ENCODE measurements around the gene KRTAP4-6. TPM values are rescaled to one million over a fixed set of nuclear protein-coding genes. Genes with fewer than 3 reads are reported as not detected.
"Not testable (repeated sequence)": the region's sequence is repeated elsewhere in the genome, so short reads cannot be mapped to it uniquely, and the experiment has no call there.

Gene KRTAP4-6
- total RNA-seq, 1 experiment from 2014 or later = not detected

DNA sequence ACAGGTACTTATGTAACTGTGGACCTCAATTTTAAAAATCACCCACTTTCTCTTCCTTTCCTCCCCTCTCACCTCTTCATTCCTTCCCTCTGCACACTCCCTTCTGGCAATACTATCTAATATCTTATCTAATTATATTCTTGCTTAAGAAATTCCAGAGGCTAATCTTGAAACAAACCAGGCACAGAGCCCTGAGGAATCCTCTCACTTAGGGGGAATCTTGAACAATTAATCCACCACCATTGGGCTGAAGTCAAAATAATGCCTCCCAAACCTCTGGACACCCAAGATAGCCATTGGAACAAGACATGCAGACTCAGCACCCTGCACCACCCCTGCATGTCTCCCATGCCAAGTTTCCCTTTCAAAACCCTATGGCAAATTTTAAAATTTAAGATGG, 1.0 kb upstream of the KRTAP4-6 start:
- Histone ChIP-seq H3F3A (ENCODE audit: low read length, unreplicated experiment) (no peaks in the 10 kb centered on the region), H3K9me3 (ENCODE audit: low read length) (peaks cover 6% of the 10 kb centered on the region; the same call in 1 of the 2 replicates), H4K20me1 (ENCODE audit: low read length) (no peaks in the 10 kb centered on the region), H3K4me3 (ENCODE audit: low read length) (no peak overlapping the region), H3K27me3 (ENCODE audit: low read length) (no peaks in the 10 kb centered on the region), H3K27ac (ENCODE audit: low read length) (peak overlapping the region; percentile 64), H3K9me2 (replicated peaks; ENCODE audit: low read length) (no peaks in the 10 kb centered on the region), H3K4me2 (ENCODE audit: low read length) (no peak overlapping the region), H2AFZ (ENCODE audit: low read length) (no peak overlapping the region), H3K4me1 (ENCODE audit: insufficient read depth, low read length) (peaks cover 14% of the 10 kb centered on the region; the same call in 1 of the 2 replicates), H3K9ac (ENCODE audit: low read length) (no peak overlapping the region), H3K79me2 (ENCODE audit: low read length) (no peaks in the 10 kb centered on the region), H3K36me3 (ENCODE audit: low read depth, low read length) (peaks cover 3% of the 10 kb centered on the region; the same call in 1 of the 2 replicates)
- DNase-seq = no peak
- ChIA-PET CTCF (no interaction called here), POLR2A (ENCODE audit: unreplicated experiment) (interaction anchor here (0.5 kb wide), 2 partner anchors 224 to 833 kb away, joined by 3 to 6 read pairs; no protein-coding TSS in a partner anchor)
- TF ChIP-seq, protein P1, sequence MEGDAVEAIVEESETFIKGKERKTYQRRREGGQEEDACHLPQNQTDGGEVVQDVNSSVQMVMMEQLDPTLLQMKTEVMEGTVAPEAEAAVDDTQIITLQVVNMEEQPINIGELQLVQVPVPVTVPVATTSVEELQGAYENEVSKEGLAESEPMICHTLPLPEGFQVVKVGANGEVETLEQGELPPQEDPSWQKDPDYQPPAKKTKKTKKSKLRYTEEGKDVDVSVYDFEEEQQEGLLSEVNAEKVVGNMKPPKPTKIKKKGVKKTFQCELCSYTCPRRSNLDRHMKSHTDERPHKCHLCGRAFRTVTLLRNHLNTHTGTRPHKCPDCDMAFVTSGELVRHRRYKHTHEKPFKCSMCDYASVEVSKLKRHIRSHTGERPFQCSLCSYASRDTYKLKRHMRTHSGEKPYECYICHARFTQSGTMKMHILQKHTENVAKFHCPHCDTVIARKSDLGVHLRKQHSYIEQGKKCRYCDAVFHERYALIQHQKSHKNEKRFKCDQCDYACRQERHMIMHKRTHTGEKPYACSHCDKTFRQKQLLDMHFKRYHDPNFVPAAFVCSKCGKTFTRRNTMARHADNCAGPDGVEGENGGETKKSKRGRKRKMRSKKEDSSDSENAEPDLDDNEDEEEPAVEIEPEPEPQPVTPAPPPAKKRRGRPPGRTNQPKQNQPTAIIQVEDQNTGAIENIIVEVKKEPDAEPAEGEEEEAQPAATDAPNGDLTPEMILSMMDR (conservative IDR thresholded peaks at IDR 0.05; ENCODE audit: low read depth, low read length) = no peak
- no peak for ATAC-seq
- intact Hi-C loops (cut with micrococcal nuclease) = no loop called here
- BruUV-seq (replicated peaks) = no TSS peak

DNA sequence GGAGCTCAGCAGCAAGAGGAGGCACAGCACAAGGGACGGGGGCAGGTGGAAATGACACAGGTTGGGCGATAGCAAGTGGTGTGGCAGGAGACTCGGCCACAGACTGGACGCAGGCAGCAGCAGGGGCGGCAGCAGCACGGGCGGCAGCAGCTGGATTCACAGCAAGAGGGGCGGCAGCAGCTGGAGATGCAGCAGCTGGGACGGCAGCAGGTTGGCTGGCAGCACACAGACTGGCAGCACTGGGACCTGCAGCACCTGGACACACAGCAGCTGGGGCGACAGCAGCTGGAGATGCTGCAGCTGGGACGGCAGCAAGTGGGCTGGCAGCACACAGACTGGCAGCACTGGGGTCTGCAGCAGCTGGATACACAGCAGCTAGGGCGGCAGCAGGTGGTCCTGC, 479 bp downstream of the KRTAP4-6 start:
- H3K79me2 ChIP-seq (ENCODE audit: low read length); DNase-seq; H3K27me3 ChIP-seq (ENCODE audit: low read length); H2AFZ ChIP-seq (ENCODE audit: low read length); POLR2A ChIA-PET (ENCODE audit: unreplicated experiment); BruUV-seq (replicated peaks); H3K36me3 ChIP-seq (ENCODE audit: low read depth, low read length); H3K4me2 ChIP-seq (ENCODE audit: low read length); H3K9me2 ChIP-seq (replicated peaks; ENCODE audit: low read length); H3K9ac ChIP-seq (ENCODE audit: low read length); H4K20me1 ChIP-seq (ENCODE audit: low read length); H3F3A ChIP-seq (ENCODE audit: low read length, unreplicated experiment); CTCF ChIA-PET; ATAC-seq; H3K9me3 ChIP-seq (ENCODE audit: low read length); H3K4me3 ChIP-seq (ENCODE audit: low read length): not testable (repeated sequence)
- Histone ChIP-seq H3K27ac (ENCODE audit: low read length) (peak overlapping the region; percentile 64), H3K4me1 (ENCODE audit: insufficient read depth, low read length) (peaks cover 14% of the 10 kb centered on the region; the same call in 1 of the 2 replicates)
- intact Hi-C loops (cut with micrococcal nuclease) = loop anchor here (1.0 kb wide), 1 partner anchor 8 kb away; no protein-coding TSS in a partner anchor

DNA sequence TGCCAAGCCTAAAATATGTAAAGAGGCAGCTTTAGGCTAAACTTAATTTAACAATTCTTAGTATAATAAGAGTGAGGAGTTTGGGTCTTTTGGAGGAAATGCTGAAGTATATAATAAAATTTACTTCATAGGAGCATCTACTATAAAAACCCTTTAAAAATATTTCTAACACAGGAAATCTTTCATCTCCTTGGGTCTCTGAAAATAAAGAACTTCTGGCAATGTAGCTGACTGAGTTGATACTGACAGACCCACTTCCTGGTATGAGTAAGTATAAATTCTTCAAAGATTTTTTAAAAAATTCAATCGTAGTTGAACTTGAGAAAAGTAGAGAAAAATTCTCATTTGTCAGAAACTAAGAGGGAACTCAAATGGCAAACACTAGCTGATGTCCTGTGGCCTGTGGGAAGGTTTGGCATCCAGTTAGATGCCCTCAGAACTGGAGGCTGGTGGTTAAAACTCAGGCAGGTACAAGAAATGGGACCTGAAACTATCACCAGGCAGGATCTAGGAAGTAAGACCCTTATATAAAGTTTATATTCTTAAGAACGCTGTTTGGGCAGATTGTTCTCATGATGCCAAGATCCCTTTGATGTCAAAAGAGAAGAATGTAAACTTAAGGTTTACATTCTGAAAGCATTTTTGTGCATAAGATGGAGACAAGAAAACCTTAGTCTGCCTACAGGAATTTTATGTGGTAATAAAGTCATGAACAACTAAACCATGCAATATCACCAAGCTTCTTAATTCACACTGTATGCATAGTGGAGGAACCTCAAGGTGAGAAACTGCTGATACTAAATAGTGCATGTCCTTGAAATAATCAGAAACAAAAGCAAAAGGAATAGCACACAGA, 6.2 kb downstream of the KRTAP4-6 start:
- CTCF ChIA-PET = no interaction called here
- Histone ChIP-seq H3K27ac (ENCODE audit: low read length) (peak overlapping the region; percentile 25), H2AFZ (ENCODE audit: low read length) (peak overlapping the region; percentile 61; the same call in 1 of the 2 replicates), H3K4me2 (ENCODE audit: low read length) (peak overlapping the region; percentile 22; the same call in 1 of the 2 replicates), H3F3A (ENCODE audit: low read length, unreplicated experiment) (peaks cover 7% of the 10 kb centered on the region), H3K9me3 (ENCODE audit: low read length) (no peaks in the 10 kb centered on the region), H3K9me2 (replicated peaks; ENCODE audit: low read length) (no peaks in the 10 kb centered on the region), H3K9ac (ENCODE audit: low read length) (no peak overlapping the region), H3K36me3 (ENCODE audit: low read depth, low read length) (no peaks in the 10 kb centered on the region), H3K4me3 (ENCODE audit: low read length) (no peak overlapping the region), H3K79me2 (ENCODE audit: low read length) (no peaks in the 10 kb centered on the region), H4K20me1 (ENCODE audit: low read length) (no peaks in the 10 kb centered on the region), H3K4me1 (ENCODE audit: insufficient read depth, low read length) (peaks cover 39% of the 10 kb centered on the region), H3K27me3 (ENCODE audit: low read length) (no peaks in the 10 kb centered on the region)
- POLR2A ChIA-PET (ENCODE audit: unreplicated experiment) = no interaction called here
- no TSS peak for BruUV-seq (replicated peaks)
- no peak for TF ChIP-seq EZH2phosphoT487 (IDR thresholded peaks at IDR 0.05; ENCODE audit: borderline replicate concordance, low read length)
- no peak for TF ChIP-seq EZH2 (IDR thresholded peaks at IDR 0.05; ENCODE audit: low read length, unreplicated experiment)
- TF ChIP-seq, protein P1 (conservative IDR thresholded peaks at IDR 0.05; ENCODE audit: low read depth, low read length) = no peak
- ATAC-seq (peak; percentile 13; the same call in 1 of the 2 replicates), DNase-seq (no peak)
- intact Hi-C loops (cut with micrococcal nuclease) = no loop called here
